Choroid plexus epithelial cell (primary cell): ENCODE data around the gene ORC3.
A peak's percentile ranks its signal among the peaks of the same experiment; 100 is the strongest.
"Not testable (repeated sequence)": the region's sequence is repeated elsewhere in the genome, so short reads cannot be mapped to it uniquely, and the experiment has no call there.

Experiments
- DNase-seq: peaks from one replicate; pipeline ENCODE4 v3.0.0-alpha.2; 2010; ENCODE audit warnings: low read depth
- H3K4me3 ChIP-seq: 2 replicates; pipeline ENCODE4 v1.5.1; 2011; ENCODE audit warnings: low read depth, mild to moderate bottlenecking, control low read depth, low read length, moderate library complexity
- TF ChIP-seq, protein P1 (sequence below): conservative IDR thresholded peaks from 2 replicates; pipeline ENCODE4 v1.5.1; 2011; ENCODE audit warnings: low read depth, mild to moderate bottlenecking, control low read depth, inconsistent platforms, low read length, moderate library complexity

The ORC3 gene

DNA sequence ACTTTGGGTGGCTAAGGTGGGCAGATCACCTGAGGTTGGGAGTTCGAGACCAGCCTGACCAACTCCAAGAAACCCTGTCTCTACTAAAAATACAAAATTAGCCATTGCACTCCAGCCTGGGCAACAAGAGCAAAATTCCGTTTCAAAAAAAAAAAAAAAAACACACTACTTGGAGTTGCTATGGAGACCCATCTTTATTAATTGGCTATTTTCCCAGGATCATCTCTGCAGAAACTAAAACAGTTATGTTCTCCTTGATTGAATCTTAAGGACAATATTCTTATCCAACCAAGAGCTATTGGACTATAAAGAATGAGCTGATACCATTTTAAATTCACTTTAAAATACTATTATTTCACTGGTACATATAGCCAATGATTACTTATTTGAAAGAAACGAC, 97.4 kb downstream of the ORC3 start:
- TF ChIP-seq, protein P1, sequence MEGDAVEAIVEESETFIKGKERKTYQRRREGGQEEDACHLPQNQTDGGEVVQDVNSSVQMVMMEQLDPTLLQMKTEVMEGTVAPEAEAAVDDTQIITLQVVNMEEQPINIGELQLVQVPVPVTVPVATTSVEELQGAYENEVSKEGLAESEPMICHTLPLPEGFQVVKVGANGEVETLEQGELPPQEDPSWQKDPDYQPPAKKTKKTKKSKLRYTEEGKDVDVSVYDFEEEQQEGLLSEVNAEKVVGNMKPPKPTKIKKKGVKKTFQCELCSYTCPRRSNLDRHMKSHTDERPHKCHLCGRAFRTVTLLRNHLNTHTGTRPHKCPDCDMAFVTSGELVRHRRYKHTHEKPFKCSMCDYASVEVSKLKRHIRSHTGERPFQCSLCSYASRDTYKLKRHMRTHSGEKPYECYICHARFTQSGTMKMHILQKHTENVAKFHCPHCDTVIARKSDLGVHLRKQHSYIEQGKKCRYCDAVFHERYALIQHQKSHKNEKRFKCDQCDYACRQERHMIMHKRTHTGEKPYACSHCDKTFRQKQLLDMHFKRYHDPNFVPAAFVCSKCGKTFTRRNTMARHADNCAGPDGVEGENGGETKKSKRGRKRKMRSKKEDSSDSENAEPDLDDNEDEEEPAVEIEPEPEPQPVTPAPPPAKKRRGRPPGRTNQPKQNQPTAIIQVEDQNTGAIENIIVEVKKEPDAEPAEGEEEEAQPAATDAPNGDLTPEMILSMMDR = no peak
- DNase-seq = peak; percentile 28
- no peak overlapping the region for H3K4me3 ChIP-seq

DNA sequence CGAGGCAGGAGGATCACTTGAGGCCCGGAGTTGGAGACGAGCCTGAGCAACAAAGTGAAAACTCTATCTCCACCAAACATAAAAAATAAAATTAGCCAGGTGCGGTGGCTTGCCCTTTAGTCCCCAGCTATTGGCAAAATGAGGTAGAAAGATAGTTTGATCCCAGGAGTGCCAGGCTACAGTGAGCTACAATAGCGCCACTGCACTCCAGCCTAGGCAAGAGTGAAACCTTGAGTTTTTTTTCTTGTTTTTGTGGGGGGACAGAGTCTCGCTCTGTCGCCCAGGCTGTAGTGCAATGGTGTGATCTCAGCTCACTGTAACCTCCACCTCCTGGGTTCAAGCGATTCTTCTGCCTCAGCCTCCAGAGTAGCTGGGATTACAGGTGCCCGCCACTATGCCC, 98.0 kb downstream of the ORC3 start:
- DNase-seq, H3K4me3 ChIP-seq: not testable (repeated sequence)

DNA sequence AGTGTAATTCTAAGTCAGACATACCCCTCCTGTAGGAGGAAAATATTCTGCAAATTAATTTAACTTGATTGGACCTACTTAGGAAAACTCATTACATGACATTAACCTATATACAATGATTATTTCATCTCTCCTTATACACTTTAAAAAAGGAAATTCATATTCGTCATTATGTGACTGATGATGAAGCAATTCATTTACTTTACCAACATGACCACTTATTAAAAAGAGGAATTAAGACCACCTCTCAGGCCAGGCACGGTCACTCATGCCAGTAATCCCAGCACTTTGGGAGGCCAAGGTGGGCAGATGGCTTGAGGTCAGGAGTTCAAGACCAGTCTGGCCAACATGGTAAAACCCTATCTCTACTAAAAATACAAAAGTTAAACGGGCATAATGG, 100.5 kb downstream of the ORC3 start:
- no peak overlapping the region for H3K4me3 ChIP-seq
- DNase-seq = no peak
- TF ChIP-seq, protein P1 = no peak

DNA sequence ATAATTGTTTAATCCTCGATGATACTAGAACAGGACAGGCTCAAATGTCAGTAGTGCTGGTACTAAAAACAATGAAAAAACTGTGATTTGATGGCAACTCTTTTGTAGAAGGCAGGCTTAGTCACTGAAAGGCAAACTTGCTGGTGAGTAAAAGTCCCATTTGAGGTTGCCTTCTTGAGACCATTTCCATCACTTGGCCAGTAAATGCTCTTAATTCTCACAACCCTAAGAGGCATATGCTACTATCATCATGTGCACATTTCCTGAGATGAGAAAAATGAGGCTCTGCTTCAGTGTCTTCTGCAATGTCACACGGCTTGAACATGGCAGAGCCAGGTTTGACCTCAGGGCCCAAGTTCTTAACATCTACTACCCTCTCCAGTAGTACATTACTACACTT, 102.2 kb downstream of the ORC3 start:
- H3K4me3 ChIP-seq = no peak overlapping the region

DNA sequence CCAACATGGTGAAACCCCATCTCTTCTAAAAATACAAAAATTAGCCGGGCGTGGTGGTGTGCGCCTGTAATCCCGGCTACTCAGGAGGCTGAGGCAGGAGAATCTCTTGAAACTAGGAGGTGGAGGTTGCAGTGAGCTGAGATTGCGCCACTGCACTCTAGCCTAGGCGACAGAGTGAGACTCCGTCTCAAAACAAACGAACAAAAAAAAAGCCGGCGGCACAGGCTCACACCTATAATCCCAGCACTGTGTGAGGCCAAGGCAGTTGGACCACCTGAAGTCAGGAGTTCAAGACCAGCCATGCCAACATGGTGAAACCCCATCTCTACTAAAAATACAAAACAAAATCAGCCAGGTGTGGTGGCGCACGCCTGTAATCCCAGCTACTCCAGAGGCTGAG, 106.9 kb downstream of the ORC3 start:
- not testable (repeated sequence) for DNase-seq, H3K4me3 ChIP-seq

More for the DNA sequence above, 102.2 kb downstream of the ORC3 start:
- no peak for DNase-seq
- TF ChIP-seq, protein P1 = no peak

DNA sequence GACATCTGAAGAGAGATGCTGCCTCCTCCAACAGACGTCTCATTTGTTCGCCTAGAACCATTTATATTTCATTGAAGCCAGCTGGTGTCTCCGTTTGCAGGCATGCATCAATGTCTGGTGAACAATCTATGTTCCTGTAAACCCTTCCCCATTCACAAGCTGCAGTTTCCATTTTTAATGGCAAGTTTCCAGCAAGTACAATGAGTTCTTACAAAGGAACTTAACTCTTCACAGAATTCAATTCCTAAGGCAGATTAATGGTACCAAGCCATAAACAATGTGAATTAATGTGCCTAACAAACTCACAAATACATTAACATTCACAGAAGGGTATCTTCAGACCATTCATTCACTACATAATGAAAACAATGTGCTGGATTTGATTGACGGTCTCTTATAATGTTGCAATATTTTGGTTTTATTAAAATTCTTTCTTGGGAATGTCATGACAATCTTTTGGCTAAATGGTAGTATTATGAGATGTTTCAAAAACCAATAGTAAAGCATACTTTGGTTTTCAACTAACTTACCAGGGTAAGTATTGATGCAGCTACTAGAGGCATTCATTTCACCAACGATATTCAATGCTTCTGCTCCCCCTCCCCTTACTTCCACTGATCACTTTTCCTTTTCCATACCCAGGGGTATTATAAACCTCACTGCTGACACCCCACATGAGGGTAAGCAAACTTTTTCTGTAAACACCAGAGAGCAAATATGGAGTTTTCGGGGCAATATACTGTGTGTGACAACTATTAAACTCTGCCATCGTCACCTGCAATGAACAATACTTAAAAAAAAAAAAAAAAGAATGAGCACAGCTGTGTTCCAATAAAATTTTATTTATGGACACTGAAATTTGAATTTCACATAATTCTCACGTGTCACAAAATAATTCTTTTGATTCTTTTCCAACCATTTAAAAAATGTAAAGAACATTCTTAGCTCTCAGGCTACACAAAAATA, 107.9 kb downstream of the ORC3 start:
- TF ChIP-seq, protein P1 = no peak
- peak overlapping the region; percentile 84 for H3K4me3 ChIP-seq
- DNase-seq = peak; percentile 93

DNA sequence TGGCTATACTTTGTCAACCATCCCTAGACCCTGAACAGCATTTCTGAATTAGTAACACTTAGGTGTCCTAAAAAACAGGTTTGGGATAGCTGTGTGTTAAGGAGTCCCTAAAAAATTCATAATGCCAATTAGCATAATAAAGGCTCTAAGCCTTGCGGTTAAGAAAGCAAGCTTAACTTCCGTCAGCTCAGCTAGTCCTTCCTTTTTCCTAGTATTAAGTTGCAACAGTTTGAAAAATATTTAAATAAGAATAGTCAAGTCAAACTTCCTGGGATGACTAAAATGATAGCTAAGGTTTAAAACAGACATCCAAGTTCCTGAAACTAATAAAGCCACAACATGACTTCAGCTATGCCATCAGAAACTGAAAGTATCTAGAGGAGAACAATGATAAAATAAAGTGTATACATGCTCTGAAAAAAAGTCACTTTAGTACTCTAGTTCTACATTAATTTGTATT, 108.6 kb downstream of the ORC3 start:
- TF ChIP-seq, protein P1 = no peak
- peak overlapping the region; percentile 84 for H3K4me3 ChIP-seq
- DNase-seq = peak; percentile 41

DNA sequence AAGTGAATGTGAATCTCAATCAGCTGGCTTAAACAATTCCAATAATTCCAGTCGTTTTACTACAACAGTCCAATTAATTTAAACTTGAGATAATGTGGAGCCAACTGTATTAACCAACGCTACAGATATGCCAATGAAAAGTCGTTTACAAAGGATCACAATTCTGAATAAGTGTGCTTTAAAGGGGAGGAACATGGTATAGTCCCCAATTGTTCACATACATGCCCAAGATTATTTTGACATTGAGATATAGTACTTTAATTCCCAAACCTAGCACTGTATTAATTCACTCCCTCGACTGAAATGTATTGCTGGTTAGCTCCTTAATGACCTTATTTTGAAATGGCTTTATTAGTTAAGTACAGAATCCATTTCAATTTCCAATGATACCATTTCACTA, 109.6 kb downstream of the ORC3 start:
- DNase-seq = no peak
- TF ChIP-seq, protein P1 = no peak
- H3K4me3 ChIP-seq = peak overlapping the region; percentile 84
